ENCODE results near the gene PRSS22. TPM values are rescaled to one million over a fixed set of nuclear protein-coding genes. Genes with fewer than 3 reads are reported as not detected.
A peak's percentile ranks its signal among the peaks of the same experiment; 100 is the strongest.

Gene PRSS22
- total and polyA plus RNA-seq, 2 experiments from 2014 or later, result 1.3 to 2.0 TPM

GRCh38 chr16:2858245-2859025, 465 bp upstream of the PRSS22 start:
- Histone ChIP-seq H2AFZ (peak overlapping the region; percentile 94), H3K9me2 (ENCODE audit: insufficient read depth) (no peaks in the 10 kb centered on the region), H4K20me1 (replicated peaks; ENCODE audit: insufficient read depth) (no peaks in the 10 kb centered on the region), H3K27ac (ENCODE audit: low read depth) (no peak overlapping the region), H3K79me2 (replicated peaks; ENCODE audit: insufficient read depth) (no peaks in the 10 kb centered on the region), H3K36me3 (ENCODE audit: insufficient read depth) (no peaks in the 10 kb centered on the region), H3F3A (replicated peaks; ENCODE audit: low read depth) (no peaks in the 10 kb centered on the region), H3K4me3 (peak overlapping the region; percentile 68), H3K4me1 (ENCODE audit: insufficient read depth) (peaks cover 3% of the 10 kb centered on the region; the same call in 1 of the 2 replicates), H3K4me2 (peak overlapping the region; percentile 90), H3K27me3 (ENCODE audit: insufficient read depth) (peaks cover 16% of the 10 kb centered on the region)
- Mint-ChIP-seq H3K4me3 (peak overlapping the region; percentile 81), H3K36me3 (ENCODE audit: low read depth) (peaks cover 13% of the 10 kb centered on the region), H3K27ac (no peak overlapping the region), H3K27me3 (ENCODE audit: insufficient read depth, low read depth, poor library complexity) (peaks cover 19% of the 10 kb centered on the region), H3K4me1 (peaks cover 3% of the 10 kb centered on the region), H3K9me3 (peaks cover 25% of the 10 kb centered on the region)
- ATAC-seq, result peak; percentile 67
- DNase-seq (ENCODE audit: low spot score), result peak; percentile 79
- TF ChIP-seq EZH2 (IDR thresholded peaks at IDR 0.05; ENCODE audit: low read depth, unreplicated experiment) (no peak), CTCF (conservative IDR thresholded peaks at IDR 0.05; ENCODE audit: low read depth in 2 of 2) (0 out of 4 replicates have a peak, but pooled peaks of 1 of the 2 experiments have one; percentile 12)

- peaks cover 13% of the 10 kb centered on the region for H3K36me3 Mint-ChIP-seq (ENCODE audit: low read depth)
- no peak for TF ChIP-seq STAT1 (IDR thresholded peaks at IDR 0.05; ENCODE audit: unreplicated experiment)
- no peak for TF ChIP-seq EZH2phosphoT487 (IDR thresholded peaks at IDR 0.05; ENCODE audit: unreplicated experiment)
- no peak for TF ChIP-seq NANOG (IDR thresholded peaks at IDR 0.05; ENCODE audit: borderline replicate concordance)
- no peak for TF ChIP-seq ZNF462 (CRISPR knock-in tag; IDR thresholded peaks at IDR 0.05)
- no peak for TF ChIP-seq CTCF (conservative IDR thresholded peaks at IDR 0.05; ENCODE audit: low read depth in 2 of 2)
- no peak for TF ChIP-seq JUNB (IDR thresholded peaks at IDR 0.05; ENCODE audit: unreplicated experiment)
Observed at GRCh38 chr16:2856686-2857450, 1.1 kb downstream of the PRSS22 start.

More at GRCh38 chr16:2856686-2857450, 1.1 kb downstream of the PRSS22 start:
- Mint-ChIP-seq H3K9me3 (peaks cover 25% of the 10 kb centered on the region), H3K27me3 (ENCODE audit: insufficient read depth, low read depth, poor library complexity) (peaks cover 19% of the 10 kb centered on the region), H3K27ac (no peak overlapping the region), H3K4me1 (peaks cover 3% of the 10 kb centered on the region), H3K4me3 (no peak overlapping the region)
- H3K27me3 ChIP-seq (ENCODE audit: insufficient read depth), result peaks cover 16% of the 10 kb centered on the region
- H3F3A ChIP-seq (replicated peaks; ENCODE audit: low read depth), result no peaks in the 10 kb centered on the region
- H2AFZ ChIP-seq, result no peak overlapping the region
- ATAC-seq (no peak), DNase-seq (ENCODE audit: low spot score) (no peak)
- H3K79me2 ChIP-seq (replicated peaks; ENCODE audit: insufficient read depth), result no peaks in the 10 kb centered on the region
- H3K4me1 ChIP-seq (ENCODE audit: insufficient read depth), result peaks cover 3% of the 10 kb centered on the region; the same call in 1 of the 2 replicates
- peak overlapping the region; percentile 90; the same call in 1 of the 2 replicates for H3K4me2 ChIP-seq
- H3K27ac ChIP-seq (ENCODE audit: low read depth), result no peak overlapping the region
- H4K20me1 ChIP-seq (replicated peaks; ENCODE audit: insufficient read depth), result no peaks in the 10 kb centered on the region
- H3K9me2 ChIP-seq (ENCODE audit: insufficient read depth), result no peaks in the 10 kb centered on the region
- peak overlapping the region; percentile 68; the same call in 1 of the 2 replicates for H3K4me3 ChIP-seq
- H3K36me3 ChIP-seq (ENCODE audit: insufficient read depth), result no peaks in the 10 kb centered on the region

All from GM23338 (cell line).